Tibial nerve (tissue), 3 donors: ENCODE data around the gene CXCR6.

ENCODE experiments used
- CTCF ChIP-seq, 5 experiments: fragments of 200-600 bp in 3 of 5; fragments of 450-650 bp in 2 of 5; sonication (generic) in 3 of 5; IDR thresholded peaks; one replicate each; pipeline ENCODE4 v1.5.1; 2016 to 2019; ENCODE audit warnings: antibody characterized with exemption in 5 of 5, mild to moderate bottlenecking in 3 of 5, moderate library complexity in 2 of 5
- POLR2A ChIP-seq, 2 donors: fragments of 450-650 bp; IDR thresholded peaks; one replicate each; pipeline ENCODE4 v1.6.1; 2017; ENCODE audit warnings: antibody characterized with exemption in 2 of 2, mild to moderate bottlenecking in 2 of 2, moderate library complexity in 2 of 2

DNA sequence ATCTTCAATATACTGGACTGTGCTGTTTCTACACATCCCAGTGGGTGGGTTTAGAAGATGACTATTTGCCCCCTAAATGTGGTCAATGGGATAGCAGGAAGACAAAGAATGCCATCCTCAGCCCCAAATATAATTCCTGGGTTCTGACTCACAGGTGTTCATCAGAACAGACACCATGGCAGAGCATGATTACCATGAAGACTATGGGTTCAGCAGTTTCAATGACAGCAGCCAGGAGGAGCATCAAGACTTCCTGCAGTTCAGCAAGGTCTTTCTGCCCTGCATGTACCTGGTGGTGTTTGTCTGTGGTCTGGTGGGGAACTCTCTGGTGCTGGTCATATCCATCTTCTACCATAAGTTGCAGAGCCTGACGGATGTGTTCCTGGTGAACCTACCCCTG is 3.0 kb downstream of the CXCR6 start:
- TF ChIP-seq CTCF (IDR thresholded peaks at IDR 0.05): no peak
- no peak for TF ChIP-seq POLR2A (IDR thresholded peaks at IDR 0.05)
